Stimulated activated CD8-positive, alpha-beta memory T cell treated with anti-CD3 and anti-CD28 coated beads, Interleukin-12 subunit alpha, Interleukin-12 subunit beta, amount 100 ng/mL, for 24 hours (primary cell): ENCODE data around the gene TCHHL1.

ENCODE experiments used
- DNase-seq: peaks from one replicate; pipeline ENCODE4 v3.0.0-alpha.2; 2020; ENCODE audit errors: extremely low read depth

TCHHL1 gene

DNA sequence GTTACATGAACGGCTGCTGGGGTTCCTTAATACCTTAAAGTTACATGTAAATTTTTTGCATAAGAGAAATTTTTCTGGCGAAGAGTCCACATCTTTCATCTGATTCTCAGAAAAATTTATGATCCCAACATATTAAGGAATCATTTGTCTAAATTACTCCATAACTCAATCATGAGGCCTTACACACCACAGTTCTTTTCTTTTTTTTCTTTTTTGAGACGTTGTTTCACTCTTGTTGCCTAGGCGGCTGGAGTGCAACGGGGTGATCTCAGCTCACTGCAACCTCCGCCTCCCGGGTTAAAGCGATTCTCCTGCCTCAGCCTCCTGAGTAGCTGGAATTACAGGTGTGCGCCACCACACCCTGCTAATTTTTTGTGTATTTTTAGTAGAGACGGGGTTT, 50.0 kb downstream of the TCHHL1 start:
- no peak for DNase-seq

DNA sequence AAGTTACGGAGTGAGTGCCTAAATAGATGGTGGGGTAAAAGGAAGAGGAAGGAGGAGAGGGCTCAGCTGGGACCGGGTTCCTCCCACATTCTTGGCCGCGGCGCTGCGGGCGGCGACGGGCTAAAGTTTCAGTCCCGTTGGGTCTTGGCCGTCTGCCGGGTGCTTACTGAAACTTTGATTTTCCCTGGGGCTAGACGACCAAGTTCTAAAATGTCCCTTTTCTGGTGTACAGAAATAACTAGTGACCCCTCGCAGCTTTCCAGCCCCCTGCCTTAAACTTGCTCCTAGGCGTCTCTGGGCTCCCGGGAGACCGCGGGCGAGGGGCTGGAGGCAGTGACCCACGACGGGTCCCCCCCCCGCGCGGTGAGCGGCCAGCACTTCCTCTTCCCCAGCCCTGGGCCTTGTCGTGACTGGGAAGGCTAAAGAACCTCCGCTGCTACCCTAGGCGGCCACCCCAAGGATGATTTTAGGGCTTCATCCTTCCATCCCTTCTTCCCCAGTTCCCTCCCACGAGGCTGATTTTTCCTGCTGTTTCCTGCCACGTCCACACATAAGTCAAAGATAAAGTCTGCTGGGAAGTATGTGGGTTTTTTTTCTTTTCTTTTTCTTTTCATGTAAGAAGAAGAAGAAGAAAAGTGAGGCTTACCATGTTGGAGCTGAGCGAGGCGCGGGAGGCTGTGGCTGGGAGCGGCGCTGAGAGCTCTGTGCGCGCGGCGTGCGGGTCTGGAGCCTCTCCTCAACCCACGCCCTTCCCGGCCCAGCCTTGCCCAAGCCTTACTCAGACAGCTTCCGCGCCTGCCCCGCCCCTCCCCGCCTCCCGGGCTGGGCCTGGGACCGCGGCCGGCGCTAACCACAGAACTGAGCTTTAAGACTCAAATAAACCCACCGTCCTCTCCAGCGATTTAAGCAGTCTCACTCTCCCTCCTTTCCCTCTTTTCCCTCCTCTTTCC, 52.3 kb downstream of the TCHHL1 start, which contains the start of gene S100A11:
Gene S100A11, minus strand, starts transcription at position 738 of the 950 bp plus-strand sequence. Its CDS starts 89 bp downstream, at position 649.
- peak; percentile 59 for DNase-seq

DNA sequence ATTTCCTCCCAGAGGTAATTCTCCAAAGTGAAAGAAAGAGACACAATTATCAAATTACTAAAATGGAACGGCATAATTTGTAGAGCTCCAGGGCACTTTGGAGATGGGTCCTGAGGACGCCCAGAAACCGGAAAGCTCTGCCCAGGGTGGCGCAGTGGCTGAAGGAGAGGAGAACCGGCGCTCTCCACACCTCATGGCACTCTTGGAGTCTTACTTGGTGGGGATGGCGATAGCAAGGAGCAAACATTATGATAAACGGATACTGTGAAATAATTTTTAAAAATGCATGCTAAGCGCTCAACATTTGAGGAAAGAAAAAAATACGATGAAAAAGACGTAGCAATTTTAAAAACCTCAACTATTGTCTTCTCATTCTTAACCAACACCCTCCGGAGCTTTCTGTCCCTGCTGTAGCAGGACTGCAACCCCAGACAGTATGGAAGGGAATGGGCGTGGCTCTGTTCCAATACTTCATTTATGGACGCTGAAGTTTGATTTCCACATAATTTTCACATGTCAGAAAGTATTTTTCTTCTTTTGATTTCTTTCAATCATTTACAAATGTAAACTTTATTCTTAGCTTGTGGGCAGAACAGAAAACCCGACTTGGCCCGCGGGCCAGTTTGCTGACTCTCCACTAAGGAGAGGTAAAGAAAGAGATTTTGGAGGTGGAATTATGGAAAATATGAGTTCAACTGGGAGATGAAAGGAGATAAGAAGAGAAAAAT, 53.2 kb downstream of the TCHHL1 start:
- DNase-seq, result no peak

DNA sequence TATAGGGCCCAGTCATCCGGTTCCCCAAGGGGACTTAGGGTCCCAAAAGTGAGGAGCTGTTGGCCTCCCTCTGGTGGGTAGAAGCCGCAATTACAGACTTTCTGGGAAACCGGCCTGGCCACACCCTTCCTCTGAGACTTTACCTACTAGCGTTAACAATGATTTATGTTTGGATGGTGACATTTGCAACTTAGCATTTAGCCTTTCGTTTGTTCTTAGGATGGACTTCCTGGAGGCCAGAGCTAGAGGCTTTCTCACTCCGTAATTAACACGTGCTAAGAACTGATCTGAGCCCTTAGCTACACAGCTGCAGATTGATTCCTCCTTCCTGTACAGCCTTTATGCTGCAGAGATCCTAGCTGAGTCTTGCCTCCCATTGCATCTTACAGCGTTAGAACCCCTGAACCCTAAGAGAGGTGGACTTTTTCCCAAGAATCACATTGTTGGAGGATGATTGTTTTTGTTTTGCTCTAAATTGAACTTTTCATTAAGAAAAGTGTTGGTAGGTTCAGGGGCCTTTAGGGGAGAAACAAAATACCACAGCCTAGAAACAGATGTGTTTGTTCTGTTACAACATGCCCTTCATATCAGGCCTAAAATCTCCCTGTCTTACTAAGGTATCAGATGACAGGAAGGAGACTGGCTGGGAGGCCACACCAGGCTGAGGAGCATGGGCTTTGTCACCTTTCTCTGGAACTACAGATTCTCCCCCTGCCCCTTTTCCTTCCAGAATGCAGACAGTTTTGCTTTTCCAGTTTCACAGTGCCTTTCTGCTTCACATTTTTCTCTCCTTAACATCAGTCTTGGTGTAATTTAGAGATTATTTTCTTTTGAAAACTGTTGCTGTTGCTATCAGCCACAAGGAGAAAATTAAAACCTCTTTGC, 54.0 kb downstream of the TCHHL1 start:
- no peak for DNase-seq

DNA sequence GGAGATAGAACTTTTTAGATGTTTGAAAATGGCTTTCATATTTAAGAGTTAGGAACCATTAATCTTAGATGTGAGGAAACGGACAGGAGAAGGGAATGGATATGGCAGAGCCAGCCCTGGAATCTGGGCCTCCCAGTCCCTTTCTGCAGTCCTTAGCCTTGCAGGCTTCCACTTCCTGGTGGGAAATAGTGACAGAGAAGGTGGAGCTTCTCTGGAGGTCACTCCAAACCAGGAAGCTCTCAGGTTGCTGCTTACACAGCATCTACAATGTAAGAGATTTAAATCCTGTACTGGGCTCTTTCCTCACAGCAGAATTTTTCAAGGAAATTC, 54.6 kb downstream of the TCHHL1 start:
- DNase-seq, result no peak
